HG03558 (cell line): ENCODE results near the gene OBP2A.

Experiments used
- ATAC-seq: cut with Tn5 transposase; IDR thresholded peaks from one replicate; pipeline ENCODE4 v1.9.1; 2021; ENCODE audit warnings: moderate number of reproducible peaks; ENCODE audit not compliant: unreplicated experiment; ENCODE audit errors: extremely low read depth

The OBP2A gene

DNA sequence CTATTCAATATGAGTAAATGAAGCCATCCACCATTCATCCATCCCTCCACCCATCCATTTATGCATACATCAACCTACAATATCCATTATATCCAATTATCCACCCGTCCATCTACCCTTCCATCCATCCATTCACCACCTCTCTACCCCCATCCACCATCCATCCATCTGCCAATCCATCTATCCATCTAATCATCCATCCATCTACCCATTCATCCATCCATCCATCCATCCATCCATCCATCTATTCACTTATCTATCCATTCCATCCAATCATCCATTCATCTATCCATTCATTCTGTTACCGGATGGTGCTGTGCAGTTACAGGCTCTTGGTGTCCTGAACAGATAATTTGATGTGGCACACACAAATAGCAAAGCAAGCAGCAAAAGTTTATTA, 26.3 kb downstream of the OBP2A start:
- ATAC-seq: no peak

DNA sequence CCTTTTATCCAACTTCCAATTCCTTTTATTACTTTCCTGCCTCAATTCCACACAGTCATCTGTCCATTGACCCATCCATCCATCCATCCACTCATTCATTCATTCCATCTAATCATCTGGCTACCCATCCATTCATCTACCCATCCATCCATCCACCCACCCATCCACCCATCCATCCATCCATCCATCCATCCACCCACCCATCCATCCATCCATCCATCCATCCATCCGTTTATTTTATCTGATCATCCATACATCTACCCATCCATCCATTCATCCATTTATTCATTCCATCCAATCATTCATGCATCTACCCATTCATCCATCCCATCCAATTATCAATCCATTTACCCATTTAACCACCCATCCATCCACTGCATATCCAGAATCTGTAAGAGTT, 27.2 kb downstream of the OBP2A start:
- no peak for ATAC-seq

DNA sequence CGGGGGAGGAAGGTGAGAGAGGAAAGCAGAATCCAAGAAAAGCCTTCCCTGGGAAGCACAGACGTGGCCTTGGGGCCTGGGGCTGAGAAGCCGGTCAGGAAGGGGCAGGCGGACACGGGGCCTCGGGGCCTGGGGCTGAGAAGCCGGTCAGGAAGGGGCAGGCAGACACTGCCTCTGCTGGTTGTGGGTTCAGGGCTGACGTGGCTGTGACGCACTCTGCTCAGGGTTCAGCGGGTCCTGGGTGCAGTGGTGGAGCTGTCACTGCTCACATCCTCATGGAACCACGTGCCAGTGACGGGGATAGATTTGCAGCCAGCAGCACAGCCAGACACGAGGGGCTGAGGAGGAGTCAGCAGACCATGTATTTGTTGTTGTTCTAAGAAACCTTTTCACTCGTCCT, 28.4 kb downstream of the OBP2A start:
- ATAC-seq: no peak

DNA sequence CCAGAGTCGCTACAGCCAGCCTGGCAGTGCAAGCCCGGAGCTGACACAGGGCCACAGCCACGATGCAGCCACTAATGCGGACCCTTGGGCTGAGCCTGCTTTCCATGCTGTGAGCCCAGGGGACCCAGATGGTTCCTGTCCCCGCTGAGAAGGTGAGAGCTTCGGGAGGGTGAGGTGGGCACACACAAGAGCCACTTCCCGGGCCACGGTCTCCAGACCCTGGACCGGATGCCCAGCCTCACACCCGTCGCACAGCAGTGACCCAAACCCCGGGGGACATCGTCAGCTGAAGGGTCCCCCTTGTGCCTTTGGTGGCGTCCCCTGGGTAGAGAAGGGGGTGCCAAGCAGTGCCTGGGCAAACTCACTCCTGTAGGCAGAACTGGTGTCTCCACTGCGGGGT, 29.0 kb downstream of the OBP2A start:
- ATAC-seq: no peak

DNA sequence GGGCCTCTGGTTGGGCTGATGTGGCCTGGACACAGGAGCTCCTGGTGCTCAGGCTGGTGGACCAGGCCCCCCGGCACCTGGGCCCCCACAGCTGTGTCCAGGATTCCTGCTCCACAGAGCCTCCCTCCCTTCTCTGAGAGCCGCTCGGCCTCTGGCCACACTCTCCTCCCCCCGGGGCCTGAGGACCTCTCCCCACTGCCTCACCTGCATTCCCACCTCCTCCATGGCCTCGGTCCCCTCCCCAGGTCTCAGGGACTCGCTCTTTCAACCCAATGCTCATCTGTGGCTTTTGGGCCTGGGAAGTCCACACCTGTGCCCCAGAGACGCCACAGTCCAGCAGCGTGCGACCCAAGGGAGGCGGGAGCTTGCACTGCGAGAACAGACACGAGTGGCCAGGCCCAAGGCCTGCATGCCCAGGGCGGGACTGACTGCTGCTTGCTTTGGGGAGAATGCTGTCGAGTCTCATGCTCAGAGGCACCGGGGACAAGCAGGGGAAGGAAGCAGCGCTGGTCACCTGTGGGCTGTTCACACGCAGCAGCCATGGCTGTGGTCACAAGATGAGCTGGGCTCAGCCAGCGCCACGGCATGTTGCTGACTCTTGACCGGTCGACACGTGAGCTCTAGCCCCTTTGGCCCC, 30.2 kb downstream of the OBP2A start:
- ATAC-seq: no peak

DNA sequence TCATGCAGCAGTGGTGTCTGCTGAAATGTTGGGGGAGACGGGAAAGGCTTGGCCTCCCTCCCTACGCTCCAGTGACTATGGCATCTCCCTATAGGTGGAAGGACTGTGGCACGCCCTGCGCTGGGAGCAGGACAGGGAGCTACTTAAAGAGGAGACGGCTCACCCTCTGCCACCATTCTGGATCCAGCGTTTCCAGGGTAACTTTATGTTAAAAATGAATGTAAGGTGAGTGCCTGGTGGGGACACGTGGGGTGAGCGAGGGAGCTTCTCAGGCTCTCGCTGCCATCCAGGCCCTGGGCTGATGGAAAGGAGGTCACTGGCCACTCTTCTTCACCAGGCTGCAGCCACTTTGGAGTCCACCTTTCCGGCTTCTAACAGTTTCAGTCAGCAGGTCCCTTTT, 31.3 kb downstream of the OBP2A start:
- no peak for ATAC-seq

DNA sequence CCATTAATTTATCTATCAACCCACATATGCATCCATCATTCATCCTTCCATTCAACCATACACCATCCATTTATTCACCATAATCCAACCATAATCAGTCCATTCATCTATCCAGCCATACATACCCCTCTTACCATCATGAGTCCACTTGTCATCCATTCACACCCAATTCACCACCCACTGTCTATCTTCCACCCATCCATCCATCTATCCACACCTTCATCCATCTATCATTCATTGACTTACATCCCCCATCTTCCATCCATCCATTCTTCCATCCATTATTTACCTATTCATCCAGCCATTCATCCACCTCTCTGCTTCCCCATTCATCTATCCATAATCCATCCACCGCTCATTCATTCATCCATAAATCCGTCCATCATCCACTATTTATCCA, 33.4 kb downstream of the OBP2A start:
- no peak for ATAC-seq

DNA sequence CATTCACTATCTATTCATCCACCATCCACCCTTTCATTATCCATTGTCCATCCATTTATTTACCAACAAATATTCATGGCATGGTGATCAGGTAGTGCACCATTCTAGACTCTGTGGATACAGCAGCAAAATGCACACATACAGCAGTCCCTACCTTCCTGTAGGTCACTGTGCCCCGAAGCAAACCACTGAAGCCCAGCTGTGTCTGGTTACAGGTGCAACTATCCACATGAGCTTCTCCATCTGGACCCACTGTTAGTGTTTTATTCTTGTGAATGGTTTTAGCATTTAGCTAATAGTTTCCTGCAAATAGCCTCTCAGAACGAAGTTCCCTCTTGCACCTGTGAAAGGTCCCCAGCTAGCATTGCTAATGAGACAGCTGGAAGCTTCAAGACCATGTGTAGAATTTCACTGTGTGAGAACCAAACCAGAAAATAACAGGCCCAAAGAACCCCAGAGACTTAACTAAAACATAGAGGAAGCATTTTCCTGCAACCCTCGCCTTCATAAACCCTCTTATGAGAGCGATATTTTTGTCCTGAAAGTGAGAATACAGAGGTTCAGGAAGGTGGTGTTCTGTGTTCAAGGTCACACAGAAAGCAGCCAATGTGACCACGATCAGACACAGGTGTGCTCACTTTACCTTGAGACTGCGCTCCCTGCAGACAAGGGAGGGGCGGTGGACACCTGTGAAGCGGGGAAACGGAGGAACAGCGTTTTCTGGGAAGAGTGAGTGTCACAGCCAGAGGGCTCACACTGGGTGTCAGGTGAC, 34.1 kb downstream of the OBP2A start:
- no peak for ATAC-seq

DNA sequence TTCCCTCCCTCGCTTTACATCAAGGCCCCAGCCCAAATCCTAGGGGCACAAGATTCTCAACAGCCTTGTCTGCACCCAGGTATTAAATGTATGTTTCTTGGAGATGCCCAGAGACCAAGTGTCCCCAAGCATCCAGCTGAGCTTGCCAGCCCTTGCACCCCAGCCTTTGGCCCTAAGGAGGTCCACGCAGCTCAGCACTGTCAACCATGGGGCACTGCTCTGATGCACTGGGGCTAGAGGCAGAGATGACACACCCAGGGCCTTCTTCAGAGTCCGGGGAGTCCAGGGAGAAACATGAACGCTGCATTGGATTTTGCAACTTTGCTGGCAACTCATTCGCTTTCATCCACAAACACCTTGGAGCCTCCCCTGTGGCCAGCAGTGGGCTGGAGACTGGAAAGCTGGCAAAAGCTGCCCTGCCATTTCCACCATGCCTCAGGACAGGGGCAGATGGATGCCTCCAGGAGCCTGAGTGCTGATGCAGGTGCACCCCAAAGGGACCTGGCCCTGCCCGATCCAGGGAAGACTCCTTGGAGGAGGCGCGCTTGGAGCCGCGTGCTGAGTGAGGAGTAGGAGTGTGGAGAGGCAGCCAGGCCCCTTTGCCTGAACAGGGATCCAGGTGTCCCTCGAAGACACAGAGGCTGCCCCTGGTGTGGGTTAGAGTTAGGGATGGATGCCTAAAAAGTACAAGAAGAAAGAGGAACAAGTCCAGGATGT, 34.9 kb downstream of the OBP2A start:
- no peak for ATAC-seq

DNA sequence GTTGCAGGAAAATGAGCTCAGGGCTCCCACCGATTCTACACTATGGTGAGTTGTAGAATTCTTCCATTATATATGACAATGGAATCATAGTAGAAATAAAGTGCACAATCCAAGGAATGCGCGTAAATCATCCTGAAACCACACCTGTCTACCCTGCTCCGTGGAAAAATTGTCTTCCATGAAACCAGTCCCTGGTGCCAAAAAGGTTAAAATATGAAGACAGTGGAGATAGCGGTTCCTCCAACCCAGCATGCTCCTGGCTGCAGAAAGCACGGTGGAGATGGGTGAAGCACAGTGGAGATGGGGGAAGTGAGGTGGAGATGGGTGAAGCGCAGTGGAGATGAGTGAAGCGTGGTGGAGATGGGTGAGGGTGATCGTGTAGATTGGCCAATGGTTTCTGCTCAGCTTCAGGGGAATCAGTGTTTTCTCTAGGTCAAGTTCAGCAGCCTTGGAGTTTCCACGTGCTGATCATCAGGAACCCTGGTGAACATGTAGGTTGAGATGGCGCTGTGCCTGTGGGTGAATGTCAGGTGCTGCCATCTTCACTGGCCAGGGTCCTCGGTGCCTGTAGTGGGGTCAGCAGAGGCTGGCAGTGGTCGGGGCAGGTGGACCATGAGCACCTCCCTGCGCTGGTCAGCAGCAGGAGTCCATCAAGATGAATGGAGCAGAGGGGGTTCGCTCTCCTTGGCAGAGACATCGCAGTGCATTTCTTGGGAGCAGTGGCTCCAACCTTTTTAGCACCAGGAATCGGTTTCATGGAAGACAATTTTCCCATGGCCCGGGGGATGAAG, 35.9 kb downstream of the OBP2A start:
- ATAC-seq: no peak

DNA sequence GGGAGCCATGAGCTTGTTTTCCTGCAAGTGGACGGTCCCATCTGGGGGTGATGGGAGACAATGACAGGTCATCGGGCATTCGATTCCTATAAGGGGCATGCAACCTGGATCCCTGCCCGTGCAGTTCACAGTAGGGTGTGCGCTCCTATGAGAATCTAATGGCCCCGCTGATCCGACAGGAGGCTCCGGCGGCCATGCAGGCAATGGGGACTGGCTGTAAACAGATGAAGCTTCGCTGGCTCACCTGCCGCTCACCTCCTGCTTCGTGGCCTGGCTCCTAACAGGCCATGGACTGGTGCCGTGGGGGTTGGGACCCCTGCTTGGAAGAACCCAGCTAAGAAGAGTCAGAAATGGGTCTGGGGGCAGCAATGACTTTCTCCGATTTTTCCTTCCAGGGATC, 36.6 kb downstream of the OBP2A start:
- ATAC-seq: no peak

DNA sequence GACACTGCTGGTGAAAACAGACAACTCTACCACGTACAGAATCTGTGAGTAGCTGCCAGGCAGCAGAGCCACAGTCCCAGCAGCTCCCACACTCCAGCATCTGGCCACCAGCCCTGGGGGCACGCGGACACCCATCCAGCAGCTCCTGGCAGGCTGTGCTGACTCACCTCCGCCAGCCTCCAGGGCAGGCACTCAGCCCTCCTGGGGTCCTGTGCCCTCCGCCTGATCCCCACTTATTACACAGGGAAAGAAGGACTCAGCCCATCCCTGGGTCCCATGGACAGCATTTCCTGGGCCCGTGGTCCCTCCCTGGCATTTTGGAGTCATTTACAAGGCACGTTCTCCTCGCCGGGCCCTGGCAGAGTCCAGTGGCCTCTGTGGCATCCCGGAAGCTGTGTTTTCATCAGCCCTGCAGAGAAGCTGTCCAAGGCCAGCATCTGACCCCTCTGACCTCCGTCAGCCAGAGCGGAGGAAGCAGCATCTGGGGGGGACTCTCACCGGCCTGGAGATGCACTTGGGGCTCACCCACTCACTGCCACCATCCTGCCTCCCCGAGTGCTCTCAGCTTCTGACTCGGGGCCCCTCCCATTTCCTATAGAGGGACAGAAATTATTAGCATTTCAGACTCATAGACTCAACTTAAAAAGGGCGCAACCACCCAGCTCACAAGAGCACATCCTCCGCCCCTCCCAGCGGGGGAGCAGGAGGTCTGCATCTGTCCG, 37.2 kb downstream of the OBP2A start:
- ATAC-seq: no peak

DNA sequence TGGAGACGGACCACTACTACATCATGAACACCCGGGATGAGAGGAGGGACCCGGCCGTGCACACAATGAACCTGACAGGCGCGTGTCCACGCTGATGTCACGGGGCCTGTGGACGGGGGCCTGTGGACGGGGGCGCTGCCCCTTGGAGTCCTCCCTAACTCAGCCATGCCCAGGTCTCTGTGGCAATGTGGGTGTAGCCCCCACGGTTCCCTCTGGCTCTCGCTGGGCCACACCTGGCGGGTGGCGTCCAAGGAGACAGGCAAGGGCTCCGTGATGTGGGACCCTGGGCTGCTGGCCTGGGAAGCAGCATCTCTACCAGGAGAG, 37.7 kb downstream of the OBP2A start:
- no peak for ATAC-seq

DNA sequence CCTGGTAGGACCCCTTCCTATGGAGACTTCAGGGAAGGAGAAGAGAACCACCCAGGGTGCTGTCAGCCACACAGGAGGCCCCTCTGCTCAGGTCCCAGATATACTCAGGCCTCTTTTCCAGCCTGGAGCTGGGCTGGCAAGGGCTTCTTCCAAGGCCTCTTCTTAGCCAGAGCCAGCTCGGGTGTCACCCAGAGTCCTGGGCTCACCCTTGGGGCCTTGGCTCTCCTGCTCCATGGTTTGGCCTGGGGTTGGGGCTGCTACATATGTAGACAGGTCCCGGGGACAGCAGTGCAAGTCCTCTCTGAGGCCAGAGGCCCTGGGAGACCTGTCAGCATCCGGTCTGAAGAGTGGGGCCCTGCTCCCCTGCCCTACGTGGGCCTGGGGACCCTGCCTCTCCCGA, 38.4 kb downstream of the OBP2A start:
- no peak for ATAC-seq

DNA sequence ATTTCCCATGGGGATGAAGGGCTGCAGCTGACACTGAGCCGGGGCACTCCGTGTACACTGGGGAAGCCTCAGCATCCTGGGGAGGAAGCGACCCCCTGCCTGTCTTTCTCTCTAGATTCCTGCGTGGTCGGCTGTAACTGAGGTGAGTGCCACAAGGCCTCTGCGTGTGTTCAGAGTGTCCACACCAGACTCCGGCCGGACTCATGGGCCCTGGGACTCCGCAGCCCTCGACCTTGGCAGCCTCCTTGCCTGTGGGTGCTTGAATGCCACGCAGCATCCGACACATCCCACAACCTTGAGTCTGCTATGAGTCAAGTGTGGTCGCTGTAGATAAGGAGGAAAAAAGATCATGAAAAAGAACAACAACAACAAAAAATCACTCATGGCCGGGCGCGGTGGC, 39.0 kb downstream of the OBP2A start:
- ATAC-seq: no peak

DNA sequence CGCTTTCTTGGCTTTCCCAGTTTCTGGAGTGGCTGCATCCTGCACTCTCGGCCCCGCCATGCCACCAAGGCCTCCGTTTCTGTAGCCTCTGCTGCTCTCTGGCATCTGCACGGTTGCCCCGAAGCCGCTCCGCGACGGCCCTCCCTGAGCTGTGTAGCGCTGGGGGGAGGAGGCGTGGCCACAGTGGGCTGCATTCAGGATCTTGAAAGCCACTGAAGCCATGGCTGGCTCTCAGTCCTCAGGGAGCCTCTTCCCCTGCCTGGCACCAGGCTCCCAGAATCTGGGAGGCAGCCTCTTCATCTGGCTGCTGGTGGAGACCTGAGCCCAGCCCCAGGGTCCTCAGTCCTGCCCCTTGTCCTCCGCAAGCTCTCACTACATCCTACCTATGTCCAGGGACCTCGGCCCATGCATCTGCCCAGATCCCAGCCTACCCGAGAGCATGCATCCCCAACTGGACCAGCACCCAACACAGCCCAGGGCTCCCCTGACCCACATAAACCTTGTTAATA, 40.7 kb downstream of the OBP2A start:
- no peak for ATAC-seq

DNA sequence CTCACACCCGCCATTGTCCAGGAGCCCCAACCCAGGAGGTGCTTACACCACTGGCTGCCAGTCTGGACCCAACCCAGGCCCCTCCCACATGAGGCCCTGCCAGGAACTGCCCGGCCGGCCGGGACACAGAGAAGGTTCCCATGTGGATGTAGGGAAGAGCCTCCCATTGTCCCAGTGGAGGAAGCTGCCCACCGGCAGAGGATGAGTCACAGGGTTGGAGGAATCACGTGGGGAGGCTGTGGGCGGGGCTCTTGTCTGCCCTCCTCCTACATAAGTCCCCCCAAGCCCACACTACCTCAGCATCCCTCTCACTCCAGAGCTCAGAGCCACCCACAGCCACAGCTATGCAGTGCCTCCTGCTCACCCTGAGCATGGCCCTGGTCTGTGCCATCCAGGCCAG, 41.7 kb downstream of the OBP2A start:
- ATAC-seq: no peak

DNA sequence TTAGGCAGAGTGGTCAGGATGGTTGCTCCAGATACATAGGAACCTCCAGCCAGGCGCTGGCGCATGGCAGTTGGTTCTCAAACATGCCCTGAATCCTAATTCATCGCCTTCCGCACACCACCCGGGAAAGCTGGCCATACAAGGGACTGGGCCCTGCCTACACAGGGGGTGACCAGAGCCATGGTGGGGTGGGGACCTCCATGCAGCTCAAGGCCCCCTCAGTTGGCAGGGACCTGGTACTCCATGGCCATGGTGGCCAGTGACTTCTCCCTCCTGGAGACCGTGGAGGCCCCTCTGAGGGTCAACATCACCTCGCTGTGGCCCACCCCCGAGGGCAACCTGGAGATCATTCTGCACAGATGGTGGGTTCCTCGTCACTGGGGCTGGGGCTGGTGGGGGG, 42.4 kb downstream of the OBP2A start:
- no peak for ATAC-seq

DNA sequence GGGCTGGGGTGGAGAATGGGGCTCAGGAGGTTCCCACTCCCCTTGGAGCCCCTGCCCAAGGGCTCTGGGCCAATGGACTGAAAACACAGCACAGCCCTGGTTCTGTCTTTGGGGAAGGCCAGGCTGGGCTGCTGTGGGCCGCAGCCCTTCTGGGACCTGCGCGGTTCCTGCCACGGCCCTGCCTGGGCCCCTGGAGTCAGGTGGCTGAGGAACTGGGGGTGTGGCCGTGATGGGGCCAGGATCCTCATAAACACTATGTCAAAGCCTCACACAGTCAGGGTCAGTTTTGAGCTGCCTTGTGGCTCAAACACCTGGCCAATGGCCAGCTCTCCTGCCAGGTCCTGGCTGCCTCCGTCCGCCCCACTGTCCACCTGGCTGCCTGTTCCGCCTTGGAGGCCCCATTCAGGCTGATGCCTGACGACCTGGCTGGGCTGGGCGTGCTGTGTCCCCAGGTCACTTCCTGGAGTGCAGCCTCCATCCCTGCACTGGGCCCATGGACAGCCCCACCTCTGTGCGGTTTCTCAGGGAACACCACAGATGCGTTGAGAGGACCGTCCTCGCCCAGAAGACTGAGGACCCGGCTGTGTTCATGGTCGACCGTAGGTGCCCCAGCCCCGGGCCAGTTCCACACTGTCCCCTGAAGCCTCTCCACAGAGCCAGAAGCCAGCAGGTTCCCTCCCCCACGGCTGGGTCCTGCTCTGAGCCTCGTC, 43.1 kb downstream of the OBP2A start:
- ATAC-seq: no peak
